ENCODE measurements around the gene MAN1B1.

DNA sequence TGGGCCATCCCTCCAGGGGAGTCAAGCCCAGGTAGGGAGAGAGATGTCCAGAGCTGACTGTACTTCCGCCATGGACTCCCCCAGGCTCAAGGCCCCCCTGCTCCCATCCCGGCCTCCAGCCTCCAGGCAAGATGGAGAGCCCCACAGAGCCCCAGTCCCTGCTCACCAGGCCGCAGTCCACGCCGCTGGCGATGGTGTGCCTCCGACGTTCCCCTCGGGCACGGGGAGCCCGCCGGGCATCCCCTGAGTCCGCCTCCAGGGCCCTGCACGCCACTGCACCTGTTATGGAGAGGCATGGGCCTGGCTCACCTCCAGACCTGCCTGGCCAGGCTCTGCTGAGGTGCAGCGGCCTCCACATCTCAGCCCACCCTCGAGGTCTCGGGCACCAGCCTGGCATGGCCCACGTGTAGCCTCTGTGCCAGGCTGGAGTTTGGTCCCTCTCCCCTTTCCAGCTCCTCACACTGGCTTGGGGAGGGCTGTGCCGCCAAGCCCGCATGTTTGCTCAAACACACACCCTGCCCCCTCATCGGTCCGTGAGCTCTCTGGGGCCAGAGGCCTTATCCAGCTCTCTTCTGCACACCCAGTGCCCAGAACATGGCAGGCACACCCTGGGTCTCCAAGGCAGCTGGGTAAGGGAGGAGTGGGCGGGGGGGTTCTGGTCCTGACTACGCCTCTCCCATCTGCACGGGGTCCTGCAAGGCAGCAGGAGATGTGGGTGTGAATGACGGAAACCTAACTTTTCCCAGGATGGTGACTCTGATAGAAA, 20.5 kb upstream of the MAN1B1 start:
- no peak for TF ChIP-seq EP300 (IDR thresholded peaks at IDR 0.05)
- TF ChIP-seq POLR2AphosphoS5 (IDR thresholded peaks at IDR 0.05): no peak
- TF ChIP-seq, protein P1, sequence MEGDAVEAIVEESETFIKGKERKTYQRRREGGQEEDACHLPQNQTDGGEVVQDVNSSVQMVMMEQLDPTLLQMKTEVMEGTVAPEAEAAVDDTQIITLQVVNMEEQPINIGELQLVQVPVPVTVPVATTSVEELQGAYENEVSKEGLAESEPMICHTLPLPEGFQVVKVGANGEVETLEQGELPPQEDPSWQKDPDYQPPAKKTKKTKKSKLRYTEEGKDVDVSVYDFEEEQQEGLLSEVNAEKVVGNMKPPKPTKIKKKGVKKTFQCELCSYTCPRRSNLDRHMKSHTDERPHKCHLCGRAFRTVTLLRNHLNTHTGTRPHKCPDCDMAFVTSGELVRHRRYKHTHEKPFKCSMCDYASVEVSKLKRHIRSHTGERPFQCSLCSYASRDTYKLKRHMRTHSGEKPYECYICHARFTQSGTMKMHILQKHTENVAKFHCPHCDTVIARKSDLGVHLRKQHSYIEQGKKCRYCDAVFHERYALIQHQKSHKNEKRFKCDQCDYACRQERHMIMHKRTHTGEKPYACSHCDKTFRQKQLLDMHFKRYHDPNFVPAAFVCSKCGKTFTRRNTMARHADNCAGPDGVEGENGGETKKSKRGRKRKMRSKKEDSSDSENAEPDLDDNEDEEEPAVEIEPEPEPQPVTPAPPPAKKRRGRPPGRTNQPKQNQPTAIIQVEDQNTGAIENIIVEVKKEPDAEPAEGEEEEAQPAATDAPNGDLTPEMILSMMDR (IDR thresholded peaks at IDR 0.05): no peak

Measured in sigmoid colon (tissue), 4 donors.